ENCODE results near the gene DNAH1.

DNAH1 gene

GRCh38 chr3:52391096-52391495, 75.0 kb downstream of the DNAH1 start:
- DNase-seq (ENCODE audit: low spot score), result no peak

GRCh38 chr3:52392216-52392930, 76.3 kb downstream of the DNAH1 start:
- DNase-seq (ENCODE audit: low spot score), result no peak

GRCh38 chr3:52393131-52393807, 77.2 kb downstream of the DNAH1 start:
- DNase-seq (ENCODE audit: low spot score), result no peak

- DNase-seq (ENCODE audit: low spot score), result no peak
These were observed 78.0 kb downstream of the DNAH1 start for GRCh38 chr3:52393959-52394670.

GRCh38 chr3:52394751-52395502, 78.8 kb downstream of the DNAH1 start:
- DNase-seq (ENCODE audit: low spot score), result no peak

- DNase-seq (ENCODE audit: low spot score), result no peak
These were observed 79.4 kb downstream of the DNAH1 start for GRCh38 chr3:52395503-52395865.

- no peak for DNase-seq (ENCODE audit: low spot score)
These were observed 80.1 kb downstream of the DNAH1 start for GRCh38 chr3:52396011-52396906.

- no peak for DNase-seq (ENCODE audit: low spot score)
These were observed 80.9 kb downstream of the DNAH1 start for GRCh38 chr3:52396907-52397591.

GRCh38 chr3:52397676-52398399, 81.7 kb downstream of the DNAH1 start:
- DNase-seq (ENCODE audit: low spot score), result no peak

GRCh38 chr3:52398670-52399081, 82.6 kb downstream of the DNAH1 start:
- DNase-seq (ENCODE audit: low spot score), result no peak

GRCh38 chr3:52399131-52399530, 83.0 kb downstream of the DNAH1 start:
- DNase-seq (ENCODE audit: low spot score), result no peak

GRCh38 chr3:52399593-52399992, 83.5 kb downstream of the DNAH1 start:
- no peak for DNase-seq (ENCODE audit: low spot score)

GRCh38 chr3:52400275-52400793, 84.2 kb downstream of the DNAH1 start:
- DNase-seq (ENCODE audit: low spot score), result peak; percentile 50

GRCh38 chr3:52401021-52401420, 84.9 kb downstream of the DNAH1 start:
- no peak for DNase-seq (ENCODE audit: low spot score)

- no peak for DNase-seq (ENCODE audit: low spot score)
These were observed 85.4 kb downstream of the DNAH1 start for GRCh38 chr3:52401551-52401950.

GRCh38 chr3:52402101-52402521, 86.0 kb downstream of the DNAH1 start:
- no peak for DNase-seq (ENCODE audit: low spot score)

GRCh38 chr3:52402706-52403270, 86.7 kb downstream of the DNAH1 start:
- DNase-seq (ENCODE audit: low spot score), result no peak

GRCh38 chr3:52403271-52403841, 87.2 kb downstream of the DNAH1 start:
- DNase-seq (ENCODE audit: low spot score), result no peak

GRCh38 chr3:52403955-52404354, 87.8 kb downstream of the DNAH1 start:
- DNase-seq (ENCODE audit: low spot score), result no peak
